ELR (cell line): ENCODE data around the gene B9D2.
"Not testable (repeated sequence)": the region's sequence is repeated elsewhere in the genome, so short reads cannot be mapped to it uniquely, and the experiment has no call there.

Experiments
- DNase-seq: peaks from one replicate; pipeline ENCODE4 v3.0.0-alpha.2; 2015; ENCODE audit warnings: low read depth

Gene B9D2

DNA sequence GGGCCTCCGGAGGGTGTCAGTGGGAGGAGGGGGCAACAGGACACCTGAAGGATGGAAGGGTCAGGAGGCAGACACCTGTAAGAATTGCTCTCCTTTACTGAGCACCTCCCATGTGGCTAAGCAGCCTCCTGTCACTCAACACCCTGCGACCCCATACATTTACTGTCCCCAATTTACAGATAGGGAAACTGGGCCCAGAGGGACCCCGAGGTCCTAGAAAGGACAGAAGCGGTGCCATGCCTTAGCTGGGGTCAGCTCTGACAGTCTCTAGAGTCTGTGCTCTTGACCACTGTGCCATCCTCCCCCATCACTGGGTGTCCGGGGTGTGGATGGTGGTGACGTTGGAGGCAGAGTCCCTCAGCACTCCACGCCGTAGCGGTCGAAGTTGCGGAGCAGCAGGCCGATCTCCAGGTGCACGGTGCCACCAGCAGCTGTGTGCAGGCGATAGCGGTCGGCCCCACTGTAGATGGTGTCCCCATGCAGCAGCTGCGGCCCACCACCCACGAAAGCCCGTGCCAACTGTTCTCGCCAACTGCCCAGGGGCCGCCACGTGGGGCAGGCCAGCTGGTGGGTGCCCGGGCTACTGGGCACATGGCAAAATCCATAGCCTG lies 9.5 kb downstream of the B9D2 start:
- no peak for DNase-seq

DNA sequence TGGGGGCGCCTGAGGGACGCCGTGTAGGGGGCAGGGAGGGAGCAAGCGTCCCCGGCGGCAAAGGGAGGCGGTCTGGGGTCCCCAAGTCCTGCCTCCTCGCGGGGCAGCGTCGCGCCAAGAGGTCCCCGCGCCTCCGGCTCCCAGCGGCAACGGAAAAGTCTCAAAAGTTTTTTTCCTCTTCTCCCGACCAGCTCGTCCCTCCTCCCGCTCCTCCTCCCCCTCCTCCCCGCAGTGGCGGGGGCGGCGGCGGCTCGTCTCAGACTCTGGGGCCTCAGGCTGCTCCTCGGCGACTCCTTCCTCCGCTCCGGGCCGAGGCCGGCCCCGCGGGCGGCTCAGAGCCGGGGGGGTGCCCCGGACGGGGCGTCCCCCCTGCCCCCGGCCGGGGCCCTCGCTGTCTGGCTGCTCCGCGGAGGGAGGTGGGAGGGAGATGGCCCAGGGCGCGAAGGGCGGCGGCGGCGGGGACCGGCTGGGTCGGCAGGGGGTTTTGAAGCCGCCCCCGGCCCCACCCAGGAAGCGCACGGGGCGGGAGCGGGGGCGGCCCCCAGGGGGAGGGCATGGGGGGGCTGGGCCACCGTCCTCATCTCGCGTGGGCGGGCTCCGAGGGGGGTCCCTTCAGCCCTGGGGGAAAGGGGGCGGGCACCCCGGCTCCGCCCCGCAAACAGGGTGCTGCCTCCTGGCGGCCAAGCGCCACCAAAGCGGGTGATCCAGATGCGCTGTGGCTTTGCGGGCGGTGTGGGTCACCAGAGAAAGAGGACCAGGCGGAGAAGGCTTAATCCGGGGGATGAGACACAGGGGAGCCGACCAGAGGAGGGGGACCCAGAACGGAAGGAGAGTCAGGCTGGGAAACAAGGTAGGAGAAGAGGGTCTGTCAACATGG lies 10.2 kb downstream of the B9D2 start, which contains the start of gene TGFB1:
TSS of gene TGFB1 (minus strand) at position 457 of the 877 bp plus-strand sequence. CDS start 878 bp downstream, outside the sequence.
- peak; percentile 87 for DNase-seq

DNA sequence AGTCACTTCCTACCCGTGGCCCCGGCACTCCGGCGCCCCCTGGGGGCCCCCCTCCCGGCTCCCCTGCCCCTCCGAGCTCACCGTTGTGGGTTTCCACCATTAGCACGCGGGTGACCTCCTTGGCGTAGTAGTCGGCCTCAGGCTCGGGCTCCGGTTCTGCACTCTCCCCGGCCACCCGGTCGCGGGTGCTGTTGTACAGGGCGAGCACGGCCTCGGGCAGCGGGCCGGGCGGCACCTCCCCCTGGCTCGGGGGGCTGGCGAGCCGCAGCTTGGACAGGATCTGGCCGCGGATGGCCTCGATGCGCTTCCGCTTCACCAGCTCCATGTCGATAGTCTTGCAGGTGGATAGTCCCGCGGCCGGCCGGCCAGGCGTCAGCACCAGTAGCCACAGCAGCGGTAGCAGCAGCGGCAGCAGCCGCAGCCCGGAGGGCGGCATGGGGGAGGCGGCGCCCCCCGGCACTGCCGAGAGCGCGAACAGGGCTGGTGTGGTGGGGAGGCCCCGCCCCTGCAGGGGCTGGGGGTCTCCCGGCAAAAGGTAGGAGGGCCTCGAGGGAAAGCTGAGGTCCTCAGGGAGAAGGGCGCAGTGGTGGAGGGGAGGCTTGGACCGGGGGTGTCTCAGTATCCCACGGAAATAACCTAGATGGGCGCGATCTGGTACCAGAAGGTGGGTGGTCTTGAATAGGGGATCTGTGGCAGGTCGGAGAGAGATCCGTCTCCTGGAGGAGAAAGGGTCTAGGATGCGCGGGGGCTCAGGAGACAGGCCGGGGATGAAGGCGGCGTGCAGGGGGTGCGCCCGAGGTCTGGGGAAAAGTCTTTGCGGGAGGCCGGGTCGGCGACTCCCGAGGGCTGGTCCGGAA lies 11.1 kb downstream of the B9D2 start:
- DNase-seq = peak; percentile 71

DNA sequence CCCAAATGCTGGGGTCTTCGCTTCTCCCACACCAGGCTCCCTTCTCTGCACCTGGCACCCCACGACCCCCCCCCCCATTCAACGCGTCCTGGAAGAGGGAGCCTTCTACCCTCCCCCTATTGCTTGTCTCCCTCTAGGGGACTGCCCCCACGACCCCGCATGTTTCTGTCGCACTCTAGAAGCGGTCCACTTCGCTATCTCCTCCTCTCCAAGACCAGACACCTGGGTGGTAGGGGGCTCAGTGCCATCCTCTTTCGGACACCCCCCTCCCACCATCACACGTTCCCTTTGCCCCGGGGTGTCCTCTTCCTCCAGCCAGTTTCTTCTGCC lies 11.7 kb downstream of the B9D2 start:
- DNase-seq = no peak

DNA sequence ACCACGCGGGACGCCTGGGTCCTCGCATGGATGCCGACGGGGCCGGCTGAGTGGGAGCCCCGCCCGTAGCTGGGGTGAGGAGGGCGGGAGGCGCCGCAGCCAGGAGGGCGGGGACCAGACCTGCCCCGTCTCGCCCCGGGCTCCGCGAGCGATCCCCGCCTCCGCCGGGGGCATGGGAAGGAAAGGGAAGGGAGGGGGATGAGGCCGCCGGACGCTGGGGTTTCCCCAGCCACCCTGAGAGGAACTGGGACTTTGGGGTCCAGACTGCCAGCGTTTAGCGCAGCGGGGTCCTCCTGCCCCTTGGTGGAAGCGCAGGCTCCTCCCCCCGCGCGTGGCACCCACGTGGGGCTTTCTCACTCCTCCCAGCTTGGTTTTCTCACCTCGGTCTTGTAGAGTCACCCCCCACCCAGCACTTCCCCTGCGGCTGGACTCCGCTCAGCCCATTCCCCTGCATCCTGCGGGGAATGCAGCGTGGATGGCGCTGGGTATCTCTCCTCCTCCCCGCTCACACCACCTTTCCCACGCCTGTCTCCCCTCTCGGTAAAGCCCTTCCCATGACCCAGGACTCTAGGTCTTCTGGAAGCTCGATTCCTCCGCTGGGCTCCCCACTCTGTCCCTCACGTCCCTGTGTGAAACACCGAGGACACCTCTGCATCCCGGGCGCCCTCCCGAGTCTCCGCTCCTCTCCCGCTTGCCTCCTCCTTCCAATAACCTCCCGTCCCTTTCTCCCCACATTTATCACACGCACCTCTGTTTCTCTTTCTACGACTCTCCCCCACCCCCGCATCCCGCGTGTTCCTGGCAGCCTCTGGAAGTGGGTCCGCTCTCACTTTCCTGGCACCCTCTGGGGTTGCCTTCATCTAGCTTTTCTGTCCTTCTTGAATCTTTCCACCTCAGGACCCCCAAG lies 12.4 kb downstream of the B9D2 start:
- DNase-seq = peak; percentile 67

DNA sequence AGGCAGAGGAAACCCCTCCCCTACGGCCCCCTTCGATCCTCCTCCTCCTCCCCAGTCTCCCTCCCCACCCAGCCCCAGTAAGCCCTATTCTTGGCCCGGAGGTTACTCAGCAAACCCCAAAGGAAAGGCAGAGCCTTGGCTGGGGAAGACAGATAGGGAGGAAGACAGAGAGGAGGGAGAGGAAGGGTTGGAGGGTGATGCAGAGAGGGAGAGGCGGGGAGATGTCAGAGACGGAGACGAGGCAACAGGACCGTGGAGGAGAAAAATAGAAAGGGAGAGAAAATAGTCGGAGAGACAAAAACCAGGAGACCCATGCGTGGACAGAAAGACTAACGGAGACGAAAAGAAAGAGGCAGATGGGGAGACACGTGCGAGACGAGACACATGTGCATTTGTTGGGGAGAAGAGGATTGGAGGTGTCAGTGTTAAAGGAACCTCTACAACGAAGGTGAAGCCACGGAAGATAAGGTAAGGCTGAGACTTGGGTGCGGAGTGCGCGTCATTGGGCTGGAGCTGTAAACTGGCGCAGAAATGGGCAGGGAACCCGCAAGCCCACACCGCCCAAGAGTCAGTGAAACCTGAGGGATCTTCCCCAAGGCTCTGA lies 13.1 kb downstream of the B9D2 start:
- DNase-seq = peak; percentile 31

DNA sequence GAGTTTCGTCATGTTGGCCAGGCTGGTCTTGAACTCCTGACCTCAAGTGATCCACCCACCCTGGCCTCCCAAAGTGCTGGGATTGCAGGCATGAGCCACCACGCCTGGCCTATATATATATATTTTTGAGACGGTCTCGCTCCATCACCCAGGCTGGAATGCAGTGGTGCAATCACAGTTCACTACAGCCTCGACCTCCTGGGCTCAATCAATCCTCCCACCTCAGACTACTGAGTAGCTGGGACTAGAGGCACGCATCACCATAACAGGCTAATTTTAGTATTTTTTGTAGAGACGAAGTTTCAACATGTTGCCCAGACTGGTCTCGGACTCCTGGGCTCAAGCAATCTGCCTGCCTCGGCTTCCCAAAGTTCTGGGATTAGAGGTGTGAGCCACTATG lies 17.0 kb downstream of the B9D2 start:
- DNase-seq = not testable (repeated sequence)

DNA sequence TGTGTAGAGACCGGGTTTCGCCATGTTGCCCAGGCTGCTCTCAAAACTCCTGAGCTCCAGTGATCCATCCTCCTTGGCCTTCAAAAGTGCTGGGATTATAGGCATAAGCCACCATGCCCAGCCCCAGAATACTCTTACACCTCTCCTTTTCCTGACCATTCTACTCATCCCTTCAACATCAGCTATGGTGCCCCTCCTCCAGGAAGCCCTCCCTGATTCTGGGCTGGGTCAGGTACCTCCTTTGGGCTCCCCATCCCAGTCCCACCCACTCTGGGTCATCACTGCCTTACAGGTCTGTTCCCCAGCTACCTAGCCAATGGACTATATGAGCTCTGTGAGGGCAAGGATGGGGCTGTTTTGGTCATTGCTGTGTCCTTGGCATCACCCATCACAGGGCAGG lies 19.8 kb downstream of the B9D2 start:
- DNase-seq = no peak

DNA sequence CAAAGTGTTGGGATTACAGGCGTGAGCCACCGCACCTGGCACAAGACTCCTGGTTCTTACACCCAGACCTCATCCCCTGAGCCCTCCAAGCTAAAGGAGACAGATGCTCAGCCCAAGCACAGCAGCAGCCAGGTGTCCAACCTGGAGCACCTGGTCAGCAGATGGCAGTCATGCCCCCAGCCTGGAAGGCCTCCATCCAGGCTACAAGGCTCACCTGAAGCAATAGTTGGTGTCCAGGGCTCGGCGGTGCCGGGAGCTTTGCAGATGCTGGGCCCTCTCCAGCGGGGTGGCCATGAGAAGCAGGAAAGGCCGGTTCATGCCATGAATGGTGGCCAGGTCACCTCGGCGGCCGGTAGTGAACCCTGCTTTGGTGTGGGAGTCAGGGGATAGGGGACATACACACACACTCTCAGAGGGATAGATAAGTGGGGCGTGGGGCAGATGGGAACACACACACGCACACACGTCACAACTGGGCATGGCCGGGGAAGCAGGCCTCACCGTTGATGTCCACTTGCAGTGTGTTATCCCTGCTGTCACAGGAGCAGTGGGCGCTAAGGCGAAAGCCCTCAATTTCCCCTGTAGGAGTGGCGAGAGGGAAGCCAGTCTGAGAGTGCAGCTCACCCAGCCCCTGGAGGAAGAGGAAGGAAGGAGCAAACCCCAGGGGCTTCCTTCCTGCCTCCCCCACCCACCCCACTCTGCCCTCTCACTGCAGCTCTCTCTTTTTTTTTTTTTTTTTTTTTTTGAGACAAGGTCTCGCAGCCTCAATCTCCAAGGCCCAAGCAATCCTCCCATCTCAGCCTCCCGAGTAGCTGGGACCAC lies 22.1 kb downstream of the B9D2 start:
- DNase-seq = no peak

DNA sequence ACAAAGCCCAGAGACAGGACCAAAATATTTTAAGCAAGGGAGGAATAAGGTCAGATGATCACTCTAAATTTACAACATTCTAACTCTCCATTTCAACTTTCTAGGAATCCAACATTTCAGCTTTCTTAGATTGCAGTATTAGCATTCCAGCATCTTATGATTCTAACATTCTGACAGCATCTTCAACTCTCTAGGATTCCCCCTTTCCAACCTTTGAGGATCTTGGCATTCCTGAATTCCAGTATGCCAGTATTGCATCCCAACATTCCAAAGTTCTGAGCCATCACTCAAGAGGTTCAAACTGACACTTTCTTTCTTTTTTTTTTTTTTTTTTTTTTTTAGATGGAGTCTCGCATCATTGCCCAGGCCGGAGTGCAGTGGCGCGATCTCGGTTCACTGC lies 24.0 kb downstream of the B9D2 start:
- peak; percentile 65 for DNase-seq

DNA sequence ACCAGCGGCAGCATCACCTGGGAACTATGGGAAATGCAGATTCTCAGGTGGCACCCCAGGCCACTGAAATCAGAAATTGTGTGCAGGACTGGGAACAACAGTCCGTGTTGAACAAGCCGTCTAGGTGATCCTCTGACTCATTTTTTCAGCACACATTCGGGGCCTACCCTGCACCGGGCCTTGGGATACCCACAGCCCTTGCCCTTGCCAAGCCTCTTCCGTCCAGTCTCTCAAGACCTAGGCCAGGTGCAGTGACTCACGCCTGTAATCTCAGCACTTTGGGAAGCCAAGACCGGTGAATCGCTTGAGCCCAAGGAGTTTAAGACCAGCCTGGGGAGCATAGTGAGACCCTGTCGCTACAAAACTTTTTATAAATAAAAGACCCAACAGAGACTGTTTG lies 28.5 kb downstream of the B9D2 start:
- DNase-seq = no peak

DNA sequence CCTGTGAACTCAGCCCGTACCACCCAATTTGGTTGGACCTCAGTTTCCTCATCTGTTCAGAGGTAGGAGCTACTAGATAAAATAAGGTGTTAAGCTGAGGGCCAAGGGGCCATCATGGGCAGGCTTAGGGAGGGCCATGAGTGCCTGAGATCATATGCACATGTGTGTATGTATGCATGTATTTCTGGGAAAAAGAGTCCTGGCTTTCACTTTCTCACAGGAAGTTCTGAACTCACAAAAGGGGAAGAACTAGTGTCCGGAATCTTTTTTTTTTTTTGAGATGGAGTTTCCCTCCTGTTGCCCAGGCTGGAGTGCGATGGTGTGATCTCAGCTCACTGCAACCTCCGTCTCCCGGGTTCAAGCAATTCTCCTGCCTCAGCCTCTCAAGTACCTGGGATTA lies 29.2 kb downstream of the B9D2 start:
- no peak for DNase-seq

DNA sequence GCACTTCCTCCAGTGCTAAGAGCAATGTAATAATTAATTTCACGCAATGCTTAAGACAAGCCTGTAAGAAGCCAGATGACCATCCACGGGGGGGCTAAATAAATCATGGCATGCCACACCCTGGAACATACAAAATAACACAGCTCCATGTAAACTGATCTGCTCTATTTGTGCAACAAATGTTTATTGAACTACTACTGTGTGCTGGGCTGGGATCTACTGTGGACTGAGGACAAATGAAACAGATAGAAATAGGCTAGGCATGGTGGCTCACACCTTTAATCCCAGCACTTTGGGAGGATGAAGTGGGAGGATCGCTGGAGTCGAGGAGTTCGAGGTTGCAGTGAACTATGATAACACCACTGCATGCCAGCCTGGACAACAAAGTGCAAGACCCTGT lies 31.5 kb downstream of the B9D2 start:
- DNase-seq = no peak

DNA sequence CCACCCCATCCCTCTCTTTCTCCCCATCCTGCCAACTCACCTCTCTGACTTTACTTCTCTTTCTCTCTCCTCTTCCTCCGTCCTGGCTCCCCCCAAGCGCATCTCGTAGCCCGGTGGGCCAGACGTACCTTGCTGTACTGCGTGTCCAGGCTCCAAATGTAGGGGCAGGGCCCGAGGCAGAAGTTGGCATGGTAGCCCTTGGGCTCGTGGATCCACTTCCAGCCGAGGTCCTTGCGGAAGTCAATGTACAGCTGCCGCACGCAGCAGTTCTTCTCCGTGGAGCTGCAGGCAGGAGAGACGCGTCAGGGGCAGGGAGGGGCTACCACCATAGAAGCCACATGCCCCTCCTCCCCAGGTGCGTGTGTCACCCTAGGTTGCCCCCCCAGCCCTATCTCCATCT lies 31.9 kb downstream of the B9D2 start:
- no peak for DNase-seq

DNA sequence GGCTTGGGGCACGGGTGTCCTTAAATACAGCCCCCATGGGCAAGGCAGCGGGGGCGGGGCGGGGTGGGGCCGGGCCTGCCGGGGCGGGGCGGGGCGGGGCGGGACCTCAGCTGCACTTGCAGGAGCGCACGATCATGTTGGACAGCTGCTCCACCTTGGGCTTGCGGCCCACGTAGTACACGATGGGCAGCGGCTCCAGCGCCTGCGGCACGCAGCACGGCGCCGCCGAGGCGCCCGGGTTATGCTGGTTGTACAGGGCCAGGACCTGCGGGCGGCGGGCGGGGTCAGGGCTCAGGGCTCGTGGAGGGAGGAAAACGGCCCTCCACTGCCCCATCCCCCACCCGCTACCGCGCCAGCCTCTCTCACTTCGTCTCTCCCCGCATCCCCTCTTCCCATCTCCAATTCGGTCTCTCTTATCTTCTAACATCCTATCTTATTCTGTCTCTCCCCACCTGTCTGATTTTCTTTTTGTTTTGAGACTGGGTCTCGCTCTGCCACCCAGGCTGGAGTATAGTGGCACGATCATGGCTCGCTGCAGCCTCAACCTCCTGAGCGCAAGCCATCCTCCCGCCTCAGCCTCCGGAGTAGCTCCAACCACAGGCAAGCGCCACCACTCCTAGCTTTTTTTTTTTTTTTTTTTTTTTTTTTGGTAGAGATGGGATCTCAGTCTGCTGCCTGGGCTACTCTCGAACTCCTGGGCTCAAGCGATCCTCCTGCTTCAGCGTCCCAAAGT lies 32.8 kb downstream of the B9D2 start:
- DNase-seq = no peak

DNA sequence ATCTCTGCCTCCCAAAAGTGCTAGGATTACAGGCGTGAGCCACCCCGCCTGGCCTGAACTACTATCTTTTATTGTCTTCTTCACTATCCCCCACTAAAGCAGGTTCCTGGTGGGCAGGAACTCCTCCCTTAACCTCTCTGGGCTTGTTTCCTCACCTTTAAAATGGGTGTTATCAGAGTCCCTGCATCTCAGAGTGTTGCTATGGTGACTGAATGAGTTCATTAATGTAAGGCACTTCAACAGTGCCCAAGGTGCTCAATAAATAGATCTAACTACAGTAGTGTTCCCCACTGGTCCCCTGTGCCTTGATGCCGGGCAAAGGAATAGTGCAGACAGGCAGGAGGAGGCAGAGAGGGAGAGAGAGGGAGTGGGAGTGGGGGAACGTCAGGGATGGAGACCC lies 33.5 kb downstream of the B9D2 start:
- no peak for DNase-seq

DNA sequence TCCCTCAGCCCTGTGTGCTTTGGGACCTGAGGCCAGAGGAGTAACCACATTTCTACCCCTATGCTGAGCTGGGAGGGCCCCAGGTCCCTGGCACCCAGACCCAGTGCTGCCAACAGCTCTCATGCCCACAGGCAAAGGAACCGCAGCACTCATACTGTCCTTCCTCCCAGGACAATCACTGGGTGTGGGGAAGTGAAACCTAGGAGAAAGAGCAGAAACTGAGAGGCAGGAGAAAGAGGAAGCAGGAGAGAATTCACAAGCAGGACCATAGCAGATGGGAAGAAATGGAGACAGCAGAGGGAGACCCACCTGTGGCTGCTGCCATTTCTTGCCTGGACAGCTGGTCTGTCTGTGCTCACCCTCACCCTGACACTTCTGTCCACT lies 35.1 kb downstream of the B9D2 start:
- no peak for DNase-seq

DNA sequence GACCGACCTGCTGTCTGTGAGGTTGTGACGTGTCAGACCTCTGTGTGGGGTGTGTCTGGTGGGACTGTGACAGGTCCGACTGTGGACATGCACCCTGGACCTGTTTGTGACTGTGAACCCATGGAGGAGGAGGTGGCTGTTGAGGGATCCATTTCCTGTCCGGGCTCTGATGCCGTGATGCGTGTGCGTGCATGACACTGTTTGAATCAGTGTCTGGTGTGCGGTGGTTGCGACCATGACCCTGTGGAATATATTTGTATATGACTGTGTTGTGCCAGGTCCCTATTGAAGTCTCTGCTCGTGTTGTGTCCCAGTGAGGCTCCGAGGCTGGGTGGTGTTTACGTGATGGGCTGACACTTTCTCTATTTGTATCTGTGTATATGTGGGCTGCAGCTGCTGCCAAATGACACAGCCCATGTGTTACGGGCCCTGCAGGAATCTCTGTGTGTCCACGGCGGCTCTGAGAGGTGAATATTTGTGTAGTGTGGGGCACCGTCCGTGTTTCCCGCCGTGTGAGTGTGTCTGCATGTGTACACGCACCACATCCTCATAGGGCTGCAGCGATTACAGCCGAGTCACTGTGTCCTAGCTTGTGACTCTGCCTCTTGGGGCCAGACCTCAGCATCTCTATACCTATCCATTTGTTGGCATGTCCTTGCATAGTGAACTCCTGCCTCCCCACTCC lies 35.6 kb downstream of the B9D2 start:
- DNase-seq = peak; percentile 14

DNA sequence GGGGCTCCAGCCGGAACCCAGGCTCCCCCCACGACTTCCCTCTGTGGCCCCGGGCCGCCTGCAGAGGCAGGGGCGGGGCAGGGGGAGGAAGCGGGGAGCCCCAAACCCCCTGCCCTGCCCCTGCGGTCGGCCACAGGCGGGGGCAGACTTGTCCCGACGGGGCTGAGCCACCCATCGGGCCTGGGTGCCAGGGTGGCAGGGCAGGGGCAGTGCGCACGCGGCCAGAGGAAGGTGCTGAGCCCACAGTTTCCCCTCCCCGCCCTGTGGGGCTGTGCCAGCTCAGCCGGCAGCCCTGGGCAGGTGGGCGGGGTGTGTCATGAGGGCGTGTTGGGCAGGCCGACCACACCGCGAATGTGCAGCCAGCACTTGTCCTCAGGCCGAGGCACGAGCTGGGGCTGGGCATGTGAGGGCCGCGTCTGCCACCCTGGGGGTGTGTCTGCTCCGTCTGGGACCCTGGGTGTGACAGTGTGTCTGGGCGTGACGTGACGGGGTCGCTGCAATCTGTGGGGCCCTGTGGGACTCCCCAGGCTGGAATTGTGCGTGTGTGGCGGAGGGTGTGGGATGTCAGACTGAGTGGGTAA lies 36.3 kb downstream of the B9D2 start:
- peak; percentile 47 for DNase-seq
